ENCODE results near the gene CD3G.

The CD3G gene

GRCh38 chr11:118325283-118325682 lies 18.9 kb upstream of the CD3G start:
- DNase-seq (ENCODE audit: low spot score): no peak

DNA sequence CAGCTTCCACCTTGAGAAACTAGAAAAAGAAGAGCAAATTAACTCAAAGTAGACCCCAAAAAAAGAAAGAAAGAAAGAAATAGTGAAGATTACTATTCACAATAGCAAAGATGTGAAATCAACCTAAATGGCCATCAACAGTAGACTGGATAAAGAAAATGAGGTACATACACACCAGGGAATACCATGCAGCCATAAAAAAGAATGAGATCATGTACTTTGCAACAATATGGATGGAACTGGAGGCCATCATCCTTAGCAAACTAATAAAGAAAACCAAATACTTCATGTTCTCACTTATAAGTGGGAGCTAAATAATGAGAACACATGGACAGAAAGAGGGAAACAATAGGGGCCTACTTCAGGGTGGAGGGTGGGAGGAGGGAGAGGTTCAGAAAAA lies 15.4 kb upstream of the CD3G start:
- no peak for DNase-seq (ENCODE audit: low spot score)

- DNase-seq (ENCODE audit: low spot score): no peak
Measured at GRCh38 chr11:118334745-118335144, 9.4 kb upstream of the CD3G start.

DNA sequence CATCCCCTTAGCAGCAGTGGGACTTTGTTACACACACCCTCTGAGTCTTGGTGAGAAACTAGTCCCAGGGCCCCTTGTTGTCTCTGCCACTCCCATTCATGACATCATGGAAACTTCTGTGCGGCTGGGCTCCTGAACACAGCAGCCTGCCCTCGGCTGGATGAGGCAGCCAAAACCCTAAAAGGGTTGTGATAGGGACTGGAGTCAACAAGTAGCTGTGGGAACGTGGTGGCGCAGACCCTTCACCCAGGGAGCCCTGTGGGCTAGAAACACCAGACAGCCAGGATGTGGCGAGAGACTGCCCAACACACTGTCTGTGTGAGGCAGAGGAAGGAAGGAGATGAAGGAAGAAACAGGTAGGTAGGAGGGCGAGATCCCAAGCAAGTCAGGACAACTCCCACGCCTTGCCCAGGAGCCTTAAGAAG lies 5.5 kb upstream of the CD3G start:
- DNase-seq (ENCODE audit: low spot score): peak; percentile 87

DNA sequence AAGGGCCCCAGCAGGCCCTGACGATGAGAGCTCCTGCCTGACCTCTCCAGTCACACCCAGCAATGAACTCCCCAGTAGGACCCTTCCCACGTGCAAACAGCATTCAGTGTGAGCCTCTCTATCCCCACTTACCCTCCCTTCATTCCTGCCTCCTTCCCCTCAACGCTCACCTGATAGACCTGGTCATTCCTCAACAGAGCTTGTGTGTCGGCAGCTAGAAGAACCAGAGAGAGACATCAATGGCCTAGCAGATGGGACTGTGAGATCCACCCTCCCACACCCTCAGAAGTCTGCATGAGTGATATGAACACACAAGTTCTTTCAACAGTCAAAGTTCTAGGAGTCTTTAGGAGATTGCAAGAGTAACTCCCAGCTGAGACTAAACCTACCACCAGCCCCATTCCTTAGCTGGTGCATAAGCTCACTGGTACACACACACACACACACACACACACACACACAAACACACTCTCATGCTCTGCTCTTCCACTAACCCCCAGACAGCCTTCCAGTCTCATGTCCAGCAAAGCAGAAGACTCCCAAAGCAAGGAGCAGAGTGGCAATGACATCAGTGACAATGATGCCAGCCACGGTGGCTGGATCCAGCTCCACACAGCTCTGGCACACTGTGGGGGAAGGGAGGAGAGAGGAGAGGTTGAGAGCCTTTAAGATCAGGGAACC lies 4.7 kb upstream of the CD3G start:
- DNase-seq (ENCODE audit: low spot score): no peak

DNA sequence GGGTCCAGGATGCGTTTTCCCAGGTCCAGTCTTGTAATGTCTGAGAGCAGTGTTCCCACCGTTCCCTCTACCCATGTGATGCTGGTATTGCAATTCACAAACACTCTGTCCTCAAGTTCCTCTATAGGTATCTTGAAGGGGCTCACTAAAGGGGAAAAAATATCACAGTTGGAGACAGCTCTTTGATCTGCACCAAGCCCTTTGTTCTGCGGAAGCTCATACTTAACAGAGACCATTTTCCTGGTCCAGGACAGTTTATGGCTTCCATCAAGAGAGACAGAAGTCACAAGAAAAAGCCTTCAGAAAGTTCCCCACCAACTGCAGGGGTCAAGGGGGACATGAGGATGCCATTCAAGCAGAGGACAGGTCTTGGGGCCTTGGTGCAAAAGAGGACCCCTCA lies 3.7 kb upstream of the CD3G start:
- DNase-seq (ENCODE audit: low spot score): no peak

DNA sequence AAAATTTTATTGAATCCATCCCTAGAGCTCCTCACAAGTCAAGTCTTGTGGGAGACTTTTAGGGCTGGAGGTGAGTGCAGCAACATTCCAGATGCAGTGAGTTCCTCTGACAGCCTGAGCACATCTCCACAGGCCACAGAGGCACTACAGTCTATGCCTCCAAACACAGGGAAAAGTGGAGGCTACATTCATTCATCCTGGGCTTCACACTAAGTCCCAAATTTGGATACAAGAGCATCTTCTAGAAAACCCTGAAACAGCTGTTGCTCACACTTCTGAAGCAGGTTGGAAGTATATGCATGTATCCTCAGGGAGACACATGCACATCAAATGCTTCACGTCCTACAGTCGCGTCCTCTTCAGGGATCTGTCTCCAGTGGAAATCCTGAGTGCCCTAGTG lies 2.9 kb upstream of the CD3G start:
- no peak for DNase-seq (ENCODE audit: low spot score)

- DNase-seq (ENCODE audit: low spot score): no peak
Measured at GRCh38 chr11:118341815-118342489, 2.2 kb upstream of the CD3G start.

DNA sequence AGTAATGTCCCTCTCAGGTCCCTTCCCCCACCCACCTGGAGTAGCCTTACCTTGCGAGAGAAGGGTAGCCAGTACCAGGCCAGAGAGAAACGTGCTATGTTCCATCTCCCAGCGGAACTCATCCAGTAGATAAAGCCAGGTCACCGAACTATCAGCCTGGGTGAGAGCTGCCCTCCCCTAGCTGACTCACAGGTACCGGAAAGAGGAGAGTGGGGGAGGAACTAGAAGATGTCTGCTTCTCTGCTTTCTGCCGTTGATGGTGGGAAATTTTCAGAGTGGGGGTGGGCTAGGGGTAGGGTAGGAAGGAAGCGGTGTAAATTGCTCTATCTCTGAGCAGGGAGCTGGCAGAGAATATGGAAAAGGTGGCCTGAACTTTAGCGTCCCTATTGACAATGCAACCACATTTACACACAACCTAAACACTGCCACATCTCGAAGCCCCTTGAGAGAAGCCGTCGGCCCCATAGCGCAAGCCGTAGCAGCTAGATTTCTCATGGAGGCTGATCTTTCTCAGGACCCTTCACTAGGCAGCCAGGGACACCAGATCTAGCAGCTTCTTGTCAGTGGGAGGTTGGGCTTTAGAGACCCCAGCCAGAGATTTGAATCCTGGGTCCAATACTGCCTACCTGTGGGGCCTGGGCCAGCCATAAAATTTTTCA lies 1.5 kb upstream of the CD3G start, which contains the start of gene CD3D:
Gene CD3D (minus strand): TSS at position 203 of the 659 bp plus-strand sequence. CDS start 98 bp downstream, at position 105.
- DNase-seq (ENCODE audit: low spot score): peak; percentile 81

GRCh38 chr11:118343248-118343647 lies 896 bp upstream of the CD3G start:
- DNase-seq (ENCODE audit: low spot score): no peak

DNA sequence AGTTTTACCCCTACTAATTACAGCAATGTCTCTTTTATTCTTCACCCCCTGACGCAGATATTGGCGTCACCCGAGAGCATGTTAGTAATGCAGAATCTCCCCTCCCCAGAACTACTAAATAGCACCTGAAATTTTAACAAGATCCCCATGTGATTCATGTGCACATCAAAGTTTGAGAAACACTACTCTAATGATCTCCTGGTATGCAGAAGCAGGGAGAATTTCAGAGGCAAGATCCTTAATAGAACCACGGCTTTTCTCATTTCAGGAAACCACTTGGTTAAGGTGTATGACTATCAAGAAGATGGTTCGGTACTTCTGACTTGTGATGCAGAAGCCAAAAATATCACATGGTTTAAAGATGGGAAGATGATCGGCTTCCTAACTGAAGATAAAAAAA lies 5.3 kb downstream of the CD3G start:
- no peak for DNase-seq (ENCODE audit: low spot score)

GRCh38 chr11:118353084-118353710 lies 9.1 kb downstream of the CD3G start:
- DNase-seq (ENCODE audit: low spot score): peak; percentile 43

GRCh38 chr11:118358071-118358470 lies 13.9 kb downstream of the CD3G start:
- DNase-seq (ENCODE audit: low spot score): no peak

- peak; percentile 98 for DNase-seq (ENCODE audit: low spot score)
Measured at GRCh38 chr11:118359295-118359958, 15.3 kb downstream of the CD3G start, which contains the start of gene UBE4A. TSS of gene UBE4A (plus strand) at chr11:118359600. CDS start at chr11:118365081, 5,481 bp downstream.

DNA sequence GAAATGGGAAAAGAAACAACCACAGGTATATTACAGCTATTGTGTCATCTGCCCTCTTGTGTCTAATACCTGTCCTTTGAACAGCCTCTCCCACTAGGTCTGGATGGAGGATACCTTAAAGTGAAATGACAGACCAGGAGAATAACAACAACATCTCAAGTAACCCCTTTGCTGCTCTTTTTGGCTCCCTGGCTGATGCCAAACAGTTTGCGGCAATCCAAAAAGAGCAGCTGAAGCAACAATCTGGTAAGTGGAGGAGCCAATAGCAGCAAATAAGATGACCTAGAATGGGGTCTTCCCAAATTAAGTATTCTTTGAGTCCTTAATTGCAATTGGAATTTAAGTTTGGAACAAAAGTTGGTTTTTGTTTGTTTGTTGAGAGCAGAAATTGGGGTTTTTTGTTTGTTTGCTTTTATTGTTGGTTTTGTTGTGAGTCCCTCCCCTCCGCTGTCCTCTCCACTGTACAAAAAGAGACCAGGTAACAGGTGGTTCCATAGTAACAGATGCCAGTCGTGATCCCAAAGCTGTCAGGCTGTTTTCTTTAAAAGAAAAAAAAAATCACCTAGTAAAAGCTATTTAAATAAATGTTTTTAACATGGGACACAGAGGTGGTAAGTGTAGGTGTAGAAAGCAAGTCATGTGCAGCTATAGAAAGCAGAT lies 20.9 kb downstream of the CD3G start:
- no peak for DNase-seq (ENCODE audit: low spot score)

- no peak for DNase-seq (ENCODE audit: low spot score)
Measured at GRCh38 chr11:118366287-118366686, 22.1 kb downstream of the CD3G start.

DNA sequence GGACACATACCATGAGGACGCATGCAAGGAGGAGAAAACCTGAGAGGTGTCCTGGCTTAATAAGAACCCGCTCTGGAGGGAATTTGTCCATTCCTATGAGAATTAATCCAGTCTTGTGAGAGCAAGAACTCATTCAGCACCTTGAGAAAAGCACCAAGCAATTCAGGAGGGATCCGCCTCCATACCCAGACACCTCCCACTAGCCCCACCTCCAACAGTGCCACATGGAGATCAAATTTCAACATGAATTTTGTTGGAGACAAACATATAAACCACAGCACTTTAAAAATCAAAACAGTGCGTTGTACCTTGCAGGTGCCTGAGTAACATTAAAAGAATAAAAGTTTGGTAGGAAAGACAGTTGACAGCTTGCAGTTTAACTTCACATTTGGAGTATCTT lies 26.6 kb downstream of the CD3G start:
- DNase-seq (ENCODE audit: low spot score): no peak

- DNase-seq (ENCODE audit: low spot score): no peak
Measured at GRCh38 chr11:118373263-118373662, 29.1 kb downstream of the CD3G start.

DNA sequence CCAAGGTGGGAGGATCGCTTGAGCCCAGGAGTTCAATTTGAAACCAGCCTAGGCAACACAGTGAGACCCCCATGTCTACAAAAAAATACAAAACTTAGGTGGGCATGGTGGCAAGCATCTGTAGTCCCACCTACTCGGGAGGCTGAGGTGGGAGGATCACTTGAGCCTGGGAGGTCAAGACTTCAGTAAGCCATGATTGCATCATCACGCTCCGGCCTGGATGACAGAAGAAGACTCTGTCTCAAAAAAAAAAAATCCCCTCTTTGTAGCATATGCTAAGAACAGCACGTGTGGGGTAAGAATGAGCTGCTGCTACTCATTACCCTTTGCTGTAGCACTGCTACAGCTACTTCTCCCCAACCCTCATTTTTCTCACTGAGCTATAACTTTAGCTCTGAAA lies 29.7 kb downstream of the CD3G start:
- no peak for DNase-seq (ENCODE audit: low spot score)

DNA sequence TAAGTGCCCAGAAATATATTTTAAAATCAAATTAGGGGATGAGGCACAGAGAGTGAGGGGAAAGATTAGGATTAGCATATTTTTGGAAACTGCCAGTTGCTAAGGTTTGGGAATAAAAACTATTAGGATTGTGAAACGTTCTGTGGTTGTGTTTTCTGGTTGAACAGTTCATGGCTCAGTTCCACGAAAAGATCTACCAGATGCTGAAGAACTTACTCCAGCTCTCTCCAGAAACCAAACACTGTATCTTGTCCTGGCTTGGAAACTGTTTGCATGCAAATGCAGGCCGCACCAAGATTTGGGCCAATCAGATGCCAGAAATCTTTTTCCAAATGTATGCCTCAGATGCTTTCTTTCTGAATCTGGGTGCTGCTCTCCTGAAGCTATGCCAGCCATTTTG lies 30.6 kb downstream of the CD3G start:
- no peak for DNase-seq (ENCODE audit: low spot score)

GRCh38 chr11:118375978-118376377 lies 31.8 kb downstream of the CD3G start:
- DNase-seq (ENCODE audit: low spot score): no peak

DNA sequence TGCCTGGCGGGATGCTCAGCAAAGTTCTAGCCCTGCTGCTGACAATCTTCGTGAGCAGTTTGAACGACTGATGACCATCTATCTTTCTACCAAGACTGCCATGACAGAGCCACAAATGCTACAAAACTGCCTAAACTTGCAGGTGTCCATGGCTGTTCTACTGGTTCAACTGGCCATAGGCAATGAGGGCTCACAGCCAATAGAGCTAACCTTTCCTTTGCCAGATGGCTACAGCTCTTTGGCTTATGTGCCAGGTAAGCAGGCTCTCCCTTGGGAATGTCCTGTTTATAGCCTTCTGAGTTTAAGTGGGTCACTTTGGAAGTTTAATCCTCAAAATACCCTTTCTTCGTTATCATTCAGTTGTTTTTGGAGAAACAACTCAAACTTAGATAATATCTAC lies 35.4 kb downstream of the CD3G start:
- DNase-seq (ENCODE audit: low spot score): no peak

All from CD4-positive, alpha-beta T cell treated with Interleukin-6 at 100 ng/mL for 8 hours (primary cell).